Measurements from ENCODE around the gene XYLT2.

Gene XYLT2

DNA sequence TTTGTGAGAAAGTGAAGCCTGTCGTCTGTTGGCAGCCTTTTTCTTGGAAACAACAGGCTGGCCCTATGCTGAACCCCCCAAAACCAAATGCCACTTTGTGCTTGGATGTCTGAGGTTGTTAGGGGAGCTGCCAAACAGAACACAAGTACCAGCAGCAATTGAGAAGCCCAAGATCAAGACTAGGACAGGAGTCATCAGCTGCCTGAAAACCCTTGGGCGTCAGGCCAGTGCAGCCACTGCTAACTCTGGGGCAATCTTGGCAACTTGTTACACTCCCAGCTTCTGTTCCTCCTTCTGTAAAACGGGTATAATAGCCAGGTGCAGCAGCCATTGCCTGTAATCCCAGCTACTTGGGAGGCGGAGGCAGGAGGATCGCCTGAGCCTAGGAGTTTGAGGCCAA, 60.7 kb downstream of the XYLT2 start:
- TF ChIP-seq, protein P1, sequence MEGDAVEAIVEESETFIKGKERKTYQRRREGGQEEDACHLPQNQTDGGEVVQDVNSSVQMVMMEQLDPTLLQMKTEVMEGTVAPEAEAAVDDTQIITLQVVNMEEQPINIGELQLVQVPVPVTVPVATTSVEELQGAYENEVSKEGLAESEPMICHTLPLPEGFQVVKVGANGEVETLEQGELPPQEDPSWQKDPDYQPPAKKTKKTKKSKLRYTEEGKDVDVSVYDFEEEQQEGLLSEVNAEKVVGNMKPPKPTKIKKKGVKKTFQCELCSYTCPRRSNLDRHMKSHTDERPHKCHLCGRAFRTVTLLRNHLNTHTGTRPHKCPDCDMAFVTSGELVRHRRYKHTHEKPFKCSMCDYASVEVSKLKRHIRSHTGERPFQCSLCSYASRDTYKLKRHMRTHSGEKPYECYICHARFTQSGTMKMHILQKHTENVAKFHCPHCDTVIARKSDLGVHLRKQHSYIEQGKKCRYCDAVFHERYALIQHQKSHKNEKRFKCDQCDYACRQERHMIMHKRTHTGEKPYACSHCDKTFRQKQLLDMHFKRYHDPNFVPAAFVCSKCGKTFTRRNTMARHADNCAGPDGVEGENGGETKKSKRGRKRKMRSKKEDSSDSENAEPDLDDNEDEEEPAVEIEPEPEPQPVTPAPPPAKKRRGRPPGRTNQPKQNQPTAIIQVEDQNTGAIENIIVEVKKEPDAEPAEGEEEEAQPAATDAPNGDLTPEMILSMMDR (IDR thresholded peaks at IDR 0.05; ENCODE audit: insufficient read depth, low read depth, low read length, missing control alignments), result no peak
- no peak for DNase-seq (ENCODE audit: low read depth)
- H3K4me3 ChIP-seq (ENCODE audit: low read depth, low read length), result no peak overlapping the region

DNA sequence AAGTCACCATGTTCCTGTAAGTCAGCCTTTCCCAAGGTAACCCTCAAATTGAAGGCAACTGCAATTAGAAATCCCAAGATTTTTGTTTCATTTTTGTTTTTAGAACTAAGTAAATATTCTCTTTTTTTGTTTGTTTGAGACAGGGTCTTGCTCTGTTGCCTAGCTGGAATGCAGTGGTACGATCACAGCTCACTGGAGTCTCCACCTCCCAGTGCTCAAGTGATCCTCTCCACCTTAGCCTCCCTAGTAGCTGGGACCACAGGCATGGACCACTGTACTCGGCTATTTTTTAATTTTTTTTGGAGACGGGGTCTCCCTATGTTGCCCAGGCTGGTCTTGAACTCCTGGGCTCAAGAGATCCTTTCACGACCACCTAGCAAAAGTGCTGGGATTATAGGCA, 62.0 kb downstream of the XYLT2 start:
- no peak for DNase-seq (ENCODE audit: low read depth)
- no peak overlapping the region for H3K4me3 ChIP-seq (ENCODE audit: low read depth, low read length)
- TF ChIP-seq, protein P1 (IDR thresholded peaks at IDR 0.05; ENCODE audit: insufficient read depth, low read depth, low read length, missing control alignments), result no peak

Data from GM12865 (cell line).